Peyer's patch (tissue), 4 donors: ENCODE data around the gene LRRFIP1.

Experiments
- POLR2A ChIP-seq, 2 donors: fragments of 450-650 bp; IDR thresholded peaks; one replicate each; pipeline ENCODE4 v1.5.1; 2017; ENCODE audit warnings: antibody characterized with exemption in 2 of 2, mild to moderate bottlenecking in 2 of 2, moderate library complexity in 2 of 2
- TF ChIP-seq, protein P1 (sequence below), 6 experiments: fragments of 450-650 bp in 4 of 6; fragments of 200-600 bp in 2 of 6; sonication (generic) in 1 of 6; IDR thresholded peaks; one replicate each; pipeline ENCODE4 v1.5.1; 2017 to 2019; ENCODE audit warnings: antibody characterized with exemption in 6 of 6, mild to moderate bottlenecking in 3 of 6, moderate library complexity in 1 of 6

DNA sequence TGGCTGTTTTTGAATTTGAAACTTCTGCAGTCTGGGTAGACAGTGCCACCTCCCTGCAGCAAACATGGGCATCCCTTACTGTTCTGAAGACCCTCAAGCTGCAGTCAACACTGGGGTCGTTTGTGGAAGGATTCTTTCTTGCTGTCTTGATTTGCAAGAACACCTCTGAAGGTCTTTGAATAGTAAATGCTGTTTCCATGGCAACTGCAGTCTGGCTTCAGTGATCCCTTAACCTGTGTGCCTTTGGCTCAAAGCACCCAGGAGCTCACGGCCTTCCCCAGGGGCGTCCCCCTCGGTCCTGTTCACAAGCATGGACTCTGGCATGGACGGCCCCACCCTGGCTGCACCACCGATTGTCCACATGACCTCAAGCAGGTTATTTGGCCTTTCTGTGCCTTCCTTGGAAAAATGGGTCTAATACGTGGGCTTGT is 38.3 kb downstream of the LRRFIP1 start:
- TF ChIP-seq, protein P1, sequence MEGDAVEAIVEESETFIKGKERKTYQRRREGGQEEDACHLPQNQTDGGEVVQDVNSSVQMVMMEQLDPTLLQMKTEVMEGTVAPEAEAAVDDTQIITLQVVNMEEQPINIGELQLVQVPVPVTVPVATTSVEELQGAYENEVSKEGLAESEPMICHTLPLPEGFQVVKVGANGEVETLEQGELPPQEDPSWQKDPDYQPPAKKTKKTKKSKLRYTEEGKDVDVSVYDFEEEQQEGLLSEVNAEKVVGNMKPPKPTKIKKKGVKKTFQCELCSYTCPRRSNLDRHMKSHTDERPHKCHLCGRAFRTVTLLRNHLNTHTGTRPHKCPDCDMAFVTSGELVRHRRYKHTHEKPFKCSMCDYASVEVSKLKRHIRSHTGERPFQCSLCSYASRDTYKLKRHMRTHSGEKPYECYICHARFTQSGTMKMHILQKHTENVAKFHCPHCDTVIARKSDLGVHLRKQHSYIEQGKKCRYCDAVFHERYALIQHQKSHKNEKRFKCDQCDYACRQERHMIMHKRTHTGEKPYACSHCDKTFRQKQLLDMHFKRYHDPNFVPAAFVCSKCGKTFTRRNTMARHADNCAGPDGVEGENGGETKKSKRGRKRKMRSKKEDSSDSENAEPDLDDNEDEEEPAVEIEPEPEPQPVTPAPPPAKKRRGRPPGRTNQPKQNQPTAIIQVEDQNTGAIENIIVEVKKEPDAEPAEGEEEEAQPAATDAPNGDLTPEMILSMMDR (IDR thresholded peaks at IDR 0.05), result no peak
- TF ChIP-seq POLR2A (IDR thresholded peaks at IDR 0.05), result no peak
